GM19240 (cell line): ENCODE measurements around the gene TCAP.
"Not testable (repeated sequence)": the region's sequence is repeated elsewhere in the genome, so short reads cannot be mapped to it uniquely, and the experiment has no call there.

Source experiments
- DNase-seq: peaks from one replicate; pipeline ENCODE4 v3.0.0; 2011; ENCODE audit warnings: low spot score; ENCODE audit not compliant: insufficient read length

The TCAP gene

DNA sequence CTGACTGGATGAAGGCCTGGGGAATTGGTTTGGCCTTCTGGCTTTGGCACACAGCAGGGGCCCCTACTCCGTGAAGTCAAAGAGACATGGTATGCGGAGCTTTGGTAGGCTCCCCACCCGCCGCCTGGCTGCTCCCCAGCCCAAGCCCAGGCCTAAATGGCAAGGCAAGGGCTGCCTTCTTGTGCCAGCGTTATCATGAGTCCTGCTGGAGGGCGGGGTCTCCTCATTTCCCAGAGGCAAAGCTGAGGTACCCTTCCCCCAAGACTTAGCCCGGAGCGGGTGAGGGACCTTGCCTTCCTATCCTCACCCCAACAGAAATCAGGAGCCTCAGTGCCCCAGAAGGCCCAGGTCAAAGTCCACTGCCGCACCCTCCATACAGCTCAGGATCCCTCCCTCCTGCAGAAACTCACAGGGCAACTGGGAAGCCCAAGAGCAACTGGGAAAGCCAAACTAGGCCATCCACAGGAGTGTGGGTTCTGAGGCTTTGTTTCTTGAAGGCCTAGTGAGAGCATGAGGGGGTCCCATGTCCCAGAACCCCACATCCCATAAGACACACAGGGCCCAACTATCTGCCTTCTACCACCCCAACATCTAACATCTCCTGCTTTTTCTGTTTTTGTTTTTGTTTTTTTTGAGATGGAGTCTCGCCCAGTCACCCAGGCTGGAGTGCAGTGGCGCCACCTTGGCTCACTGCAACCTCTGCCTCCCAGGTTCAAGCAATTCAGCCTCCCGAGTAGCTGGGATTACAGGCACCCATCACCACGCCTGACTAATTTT lies 13.4 kb downstream of the TCAP start:
- no peak for DNase-seq

DNA sequence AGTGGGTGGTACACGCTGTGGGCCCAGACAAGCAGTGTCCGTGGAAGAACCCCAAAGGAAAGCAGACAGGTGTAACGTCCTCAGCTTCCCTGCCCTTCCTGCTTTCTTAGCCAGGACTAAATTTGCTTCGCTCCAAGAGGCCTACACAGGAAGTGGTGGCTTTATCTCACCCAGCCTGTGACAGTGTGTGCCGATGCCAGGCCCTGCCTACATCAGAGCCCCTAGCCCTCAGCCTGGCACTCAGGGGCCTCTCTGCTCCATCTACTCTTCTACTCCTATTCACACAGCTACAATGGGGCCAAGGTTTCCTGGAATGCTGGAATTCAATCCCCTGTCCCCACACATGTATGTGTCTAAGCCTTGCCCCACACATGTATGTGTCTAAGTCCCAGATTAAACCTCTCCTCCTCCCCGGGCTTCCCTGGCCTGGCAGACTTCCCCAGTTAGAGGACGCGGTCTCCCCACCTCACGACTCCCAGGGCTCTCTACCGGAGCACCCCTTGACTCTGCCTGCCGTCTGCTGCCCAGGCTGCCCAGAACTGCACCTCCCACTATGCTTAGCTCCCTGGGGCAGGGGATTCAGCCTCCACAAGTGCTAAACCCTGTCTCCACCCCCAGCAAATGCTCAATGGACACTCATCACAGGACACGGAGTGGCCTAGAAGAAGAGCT lies 14.5 kb downstream of the TCAP start:
- no peak for DNase-seq

DNA sequence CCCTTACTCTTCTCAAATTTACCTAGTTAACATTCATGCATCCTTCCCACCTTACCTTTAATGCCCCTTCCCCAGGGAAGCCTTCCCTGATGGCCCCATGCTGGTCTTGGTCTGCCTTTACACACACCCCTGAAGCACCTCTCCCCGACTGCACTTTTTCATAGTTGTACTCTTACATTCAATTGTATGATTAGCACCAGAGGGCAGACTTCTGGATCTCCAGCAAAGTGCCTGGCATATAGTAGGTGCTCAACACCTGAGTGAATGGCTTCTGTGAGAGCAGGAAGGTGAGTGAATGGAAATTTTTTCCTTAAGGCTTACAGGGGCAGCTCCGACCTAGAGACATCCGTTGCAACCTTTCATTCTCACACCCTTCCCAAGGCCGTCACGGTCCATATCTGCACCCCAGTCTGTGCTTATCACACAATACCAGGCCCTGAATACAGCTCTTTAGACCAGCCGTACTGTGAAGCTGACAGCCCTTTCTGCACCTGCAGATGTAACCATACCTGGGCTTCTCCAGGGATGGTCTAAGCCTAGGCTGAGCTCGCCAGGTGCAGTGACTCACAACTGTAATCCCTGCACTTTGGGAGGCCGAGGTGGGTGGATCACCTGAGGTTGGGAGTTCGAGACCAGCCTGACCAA lies 18.3 kb downstream of the TCAP start:
- no peak for DNase-seq

DNA sequence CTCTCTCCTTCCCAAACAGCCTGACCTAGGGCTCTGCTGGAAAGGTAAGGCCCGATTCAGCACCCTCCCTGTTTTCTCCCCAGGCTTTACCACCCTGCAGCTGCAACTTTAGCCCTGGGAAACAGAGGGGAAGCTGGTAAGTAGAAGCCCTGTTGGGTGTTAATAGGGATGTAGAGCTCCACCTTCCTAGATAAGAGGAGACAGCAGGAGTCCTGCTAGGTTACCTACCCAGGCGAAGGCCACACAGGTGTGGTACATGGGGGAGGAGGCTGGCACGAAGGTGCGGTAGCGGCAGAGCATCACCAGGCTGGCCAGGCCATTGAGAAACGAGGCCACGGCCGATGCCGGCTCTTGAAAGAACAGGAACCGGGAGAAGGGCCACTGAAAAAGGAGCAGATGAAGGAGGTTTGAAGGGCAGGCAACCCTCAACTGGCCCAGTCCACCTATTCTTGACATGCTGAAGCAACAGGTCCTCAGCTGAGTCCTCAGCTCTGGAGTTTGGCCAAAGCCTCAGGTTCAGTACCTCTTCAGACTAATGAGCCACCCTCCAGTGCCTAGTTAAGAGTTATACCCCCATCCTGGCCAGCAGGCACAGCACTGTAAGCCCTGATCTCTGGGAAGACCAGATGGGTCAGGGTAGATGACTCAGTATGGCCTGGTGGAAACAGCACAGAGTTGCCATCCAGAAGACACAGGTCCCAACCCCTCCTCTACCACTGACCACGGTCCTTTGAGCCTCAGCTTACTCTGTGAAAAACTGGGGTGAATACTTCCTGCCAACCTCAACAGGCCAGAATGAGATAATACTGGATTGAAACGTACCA lies 19.4 kb downstream of the TCAP start:
- DNase-seq: no peak

DNA sequence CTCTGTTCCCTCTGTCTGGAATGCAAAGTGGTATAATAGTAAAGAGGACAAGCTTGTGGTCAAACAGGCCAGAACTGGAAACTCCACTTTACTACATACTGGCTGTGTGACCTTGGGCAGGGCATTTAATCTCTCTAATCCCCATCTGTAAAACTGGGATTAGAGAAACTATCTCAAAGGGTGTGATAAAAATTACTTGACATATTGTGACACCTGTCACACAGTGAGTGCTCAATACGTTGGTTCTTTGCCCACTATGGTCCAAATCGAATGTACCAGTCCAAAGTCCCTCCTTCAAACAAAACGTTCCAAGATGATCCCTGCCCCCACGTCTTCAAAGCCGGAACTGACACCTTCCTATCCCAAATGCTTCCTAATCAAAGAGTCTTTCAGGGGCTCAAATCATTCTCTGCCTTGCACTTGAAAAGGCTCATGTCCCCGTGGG lies 22.0 kb downstream of the TCAP start:
- no peak for DNase-seq

DNA sequence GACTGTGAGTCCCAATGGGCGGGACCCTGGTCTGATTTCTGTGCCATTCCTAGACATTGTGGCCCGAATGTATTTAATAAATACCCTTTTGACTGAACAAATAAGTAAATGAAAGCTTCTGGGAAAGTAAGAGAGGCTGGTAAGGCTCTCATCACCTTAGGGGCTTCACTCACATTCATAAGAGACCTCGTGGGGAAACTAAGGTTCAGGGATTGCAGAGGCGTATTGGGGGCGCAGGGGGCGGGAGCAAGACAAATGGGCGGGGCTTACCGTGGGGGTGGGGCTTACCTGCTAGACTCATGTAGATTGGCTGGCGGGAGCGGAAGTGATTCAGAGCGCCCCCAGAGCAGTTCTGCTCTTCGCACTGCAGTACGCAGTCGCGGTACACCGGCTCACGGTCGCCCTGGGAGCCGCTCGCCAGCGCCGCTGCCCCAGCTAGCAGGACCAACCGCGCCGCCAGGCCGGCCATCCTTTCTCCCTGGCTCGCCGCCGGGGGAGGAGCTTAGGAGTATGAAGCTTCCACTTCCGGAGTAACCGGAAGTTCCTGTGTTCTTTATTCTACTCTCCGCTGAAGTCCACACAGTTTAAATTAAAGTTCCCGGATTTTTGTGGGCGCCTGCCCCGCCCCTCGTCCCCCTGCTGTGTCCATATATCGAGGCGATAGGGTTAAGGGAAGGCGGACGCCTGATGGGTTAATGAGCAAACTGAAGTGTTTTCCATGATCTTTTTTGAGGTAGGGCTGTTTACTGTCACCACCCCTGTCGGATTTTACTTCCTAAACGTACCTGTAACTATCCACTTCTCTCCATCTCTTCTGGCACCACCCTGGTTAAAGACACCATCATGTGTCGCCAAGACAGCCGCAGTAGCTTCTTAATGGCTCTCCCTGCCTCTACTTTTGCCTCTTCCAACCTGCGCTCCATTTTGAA lies 22.7 kb downstream of the TCAP start, which contains the start of gene PGAP3:
Gene PGAP3 (minus strand): TSS at position 512 of the 929 bp plus-strand sequence. CDS start 43 bp downstream, at position 469.
- peak; percentile 94 for DNase-seq

DNA sequence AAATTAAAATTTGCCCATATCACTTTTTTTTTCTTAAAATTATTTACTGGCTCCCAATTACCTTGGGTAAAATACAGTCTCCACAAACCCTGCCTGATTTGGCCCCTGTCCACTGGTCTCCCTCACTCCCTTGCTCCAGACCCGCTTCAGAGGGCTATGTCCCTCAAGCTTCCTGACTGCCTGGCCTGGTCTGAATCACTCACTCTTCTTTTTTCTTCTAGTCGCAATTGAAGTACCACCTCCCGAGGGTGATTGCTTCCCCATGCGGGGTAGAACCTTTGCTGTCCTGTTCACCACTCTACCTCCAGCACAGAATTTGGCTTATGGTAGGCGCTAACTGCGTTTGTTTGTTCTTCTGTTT lies 23.3 kb downstream of the TCAP start:
- no peak for DNase-seq

DNA sequence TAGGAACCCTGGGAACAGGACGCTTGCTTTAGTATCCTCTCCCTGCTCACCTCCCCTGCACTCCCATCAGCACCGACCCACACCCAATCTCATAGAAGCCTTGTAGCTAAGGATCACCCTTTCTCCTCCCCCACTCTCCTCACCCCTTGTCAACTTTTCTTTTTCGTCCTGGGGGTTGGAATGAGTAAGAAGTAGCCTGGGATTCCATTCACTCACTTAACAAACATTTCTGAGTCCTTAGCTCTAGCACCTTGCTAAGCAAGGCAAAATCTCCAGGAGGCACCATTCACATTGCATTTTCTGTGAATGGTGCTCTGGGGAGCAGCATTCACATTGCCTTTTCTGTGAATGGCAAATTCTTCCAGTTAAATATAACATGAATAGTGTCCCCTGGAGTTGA lies 23.8 kb downstream of the TCAP start:
- no peak for DNase-seq

DNA sequence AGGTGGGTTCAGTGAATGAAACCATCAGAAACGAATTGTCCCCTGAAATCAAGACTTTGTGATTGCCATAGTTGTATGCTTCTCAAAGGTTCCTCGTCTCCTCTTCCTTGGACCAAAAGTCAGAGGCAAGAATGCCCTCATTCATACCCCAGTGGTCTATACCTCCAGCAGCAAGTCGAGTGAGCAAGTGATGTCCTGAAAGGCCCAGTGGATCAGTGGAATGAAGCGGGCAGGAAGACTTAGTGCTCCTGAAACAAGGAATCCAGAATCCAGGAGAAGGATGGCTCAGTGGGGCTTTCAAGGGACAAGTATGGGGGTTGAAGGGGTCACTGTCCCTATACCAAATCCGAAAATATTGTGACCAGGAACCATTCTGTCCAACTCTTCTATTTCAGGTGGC lies 29.4 kb downstream of the TCAP start:
- no peak for DNase-seq

DNA sequence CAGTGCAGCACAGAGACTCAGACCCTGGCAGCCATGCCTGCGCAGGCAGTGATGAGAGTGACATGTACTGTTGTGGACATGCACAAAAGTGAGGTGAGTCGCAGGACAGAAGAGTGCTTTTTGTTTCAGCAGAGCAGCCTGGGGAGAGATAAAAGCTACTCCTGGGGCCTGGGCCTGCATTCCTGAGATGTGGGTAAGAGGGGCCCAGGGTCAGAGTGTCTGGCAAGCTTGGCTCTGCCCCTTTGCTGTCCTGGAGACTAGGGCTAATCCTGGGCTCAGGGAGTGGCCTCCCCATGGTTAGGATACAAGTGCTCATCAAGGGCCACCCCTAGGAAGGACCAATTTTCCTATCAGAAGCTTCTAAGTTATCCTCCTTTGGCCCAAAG lies 29.9 kb downstream of the TCAP start:
- no peak for DNase-seq

DNA sequence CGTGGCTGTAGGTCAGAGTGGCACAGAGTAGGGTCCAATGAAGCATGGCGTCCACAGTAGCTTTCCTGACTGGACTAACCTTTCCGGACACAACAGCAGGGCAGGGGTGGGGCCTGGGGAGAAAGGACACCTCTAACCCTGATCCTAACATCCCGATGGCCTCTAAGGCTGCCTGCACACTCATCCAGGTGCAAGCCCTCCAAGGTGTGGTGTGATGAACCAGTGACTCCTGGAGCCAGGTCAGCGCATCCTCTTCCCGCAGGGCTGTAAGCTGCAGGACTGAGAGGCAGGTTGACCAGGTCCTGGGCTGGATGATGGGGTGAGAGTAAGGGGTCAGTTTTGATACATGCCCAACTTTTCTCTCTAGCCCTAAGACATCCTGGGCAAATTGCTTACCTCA lies 31.6 kb downstream of the TCAP start:
- DNase-seq: no peak

DNA sequence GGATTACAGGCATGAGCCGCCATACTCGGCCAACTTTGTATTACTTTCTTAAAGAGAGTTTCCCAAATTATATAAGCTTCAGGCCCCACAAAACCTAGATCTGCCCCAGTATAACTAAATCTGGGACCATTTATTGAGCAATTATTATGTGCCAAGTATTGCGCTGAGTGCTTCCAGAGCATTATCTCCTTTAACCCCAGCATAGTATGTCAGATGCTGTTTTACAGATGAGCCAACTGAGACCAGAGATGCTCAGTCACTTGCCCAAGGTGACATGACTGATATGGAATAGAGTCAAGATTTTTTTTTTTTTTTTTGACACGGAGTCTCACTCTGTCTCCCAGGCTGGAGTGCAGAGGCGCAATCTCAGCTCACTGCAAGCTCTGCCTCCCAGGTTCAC lies 32.8 kb downstream of the TCAP start:
- no peak for DNase-seq

DNA sequence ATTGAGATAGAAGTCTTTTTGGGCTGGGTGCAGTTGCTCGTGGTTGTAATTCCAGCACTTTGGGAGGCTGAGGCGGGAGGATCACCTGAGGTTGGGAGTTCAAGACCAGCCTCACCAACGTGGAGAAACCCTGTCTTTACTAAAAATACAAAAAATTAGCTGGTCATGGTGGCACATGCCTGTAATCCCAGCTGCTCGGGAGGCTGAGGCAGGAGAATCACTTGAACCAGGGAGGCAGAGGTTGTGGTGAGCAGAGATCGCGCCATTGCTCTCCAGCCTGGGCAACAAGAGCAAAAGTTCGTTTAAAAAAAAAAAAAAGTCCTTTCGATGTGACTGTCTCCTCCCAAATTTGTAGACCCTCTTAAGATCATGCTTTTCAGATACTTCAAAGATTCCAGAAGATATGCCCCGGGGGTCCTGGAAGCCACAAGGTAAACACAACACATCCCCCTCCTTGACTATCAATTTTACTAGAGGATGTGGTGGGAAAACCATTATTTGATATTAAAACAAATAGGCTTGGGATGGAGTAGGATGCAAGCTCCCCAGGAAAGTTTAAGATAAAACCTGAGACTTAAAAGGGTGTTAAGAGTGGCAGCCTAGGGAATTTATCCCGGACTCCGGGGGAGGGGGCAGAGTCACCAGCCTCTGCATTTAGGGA lies 34.1 kb downstream of the TCAP start:
- not testable (repeated sequence) for DNase-seq

DNA sequence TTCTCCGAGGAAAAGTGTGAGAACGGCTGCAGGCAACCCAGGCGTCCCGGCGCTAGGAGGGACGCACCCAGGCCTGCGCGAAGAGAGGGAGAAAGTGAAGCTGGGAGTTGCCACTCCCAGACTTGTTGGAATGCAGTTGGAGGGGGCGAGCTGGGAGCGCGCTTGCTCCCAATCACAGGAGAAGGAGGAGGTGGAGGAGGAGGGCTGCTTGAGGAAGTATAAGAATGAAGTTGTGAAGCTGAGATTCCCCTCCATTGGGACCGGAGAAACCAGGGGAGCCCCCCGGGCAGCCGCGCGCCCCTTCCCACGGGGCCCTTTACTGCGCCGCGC lies 34.6 kb downstream of the TCAP start, which contains the start of gene ERBB2:
Gene ERBB2 (plus strand): TSS at position 247 of the 330 bp plus-strand sequence. CDS start 175 bp downstream, outside the sequence.
- no peak for DNase-seq

DNA sequence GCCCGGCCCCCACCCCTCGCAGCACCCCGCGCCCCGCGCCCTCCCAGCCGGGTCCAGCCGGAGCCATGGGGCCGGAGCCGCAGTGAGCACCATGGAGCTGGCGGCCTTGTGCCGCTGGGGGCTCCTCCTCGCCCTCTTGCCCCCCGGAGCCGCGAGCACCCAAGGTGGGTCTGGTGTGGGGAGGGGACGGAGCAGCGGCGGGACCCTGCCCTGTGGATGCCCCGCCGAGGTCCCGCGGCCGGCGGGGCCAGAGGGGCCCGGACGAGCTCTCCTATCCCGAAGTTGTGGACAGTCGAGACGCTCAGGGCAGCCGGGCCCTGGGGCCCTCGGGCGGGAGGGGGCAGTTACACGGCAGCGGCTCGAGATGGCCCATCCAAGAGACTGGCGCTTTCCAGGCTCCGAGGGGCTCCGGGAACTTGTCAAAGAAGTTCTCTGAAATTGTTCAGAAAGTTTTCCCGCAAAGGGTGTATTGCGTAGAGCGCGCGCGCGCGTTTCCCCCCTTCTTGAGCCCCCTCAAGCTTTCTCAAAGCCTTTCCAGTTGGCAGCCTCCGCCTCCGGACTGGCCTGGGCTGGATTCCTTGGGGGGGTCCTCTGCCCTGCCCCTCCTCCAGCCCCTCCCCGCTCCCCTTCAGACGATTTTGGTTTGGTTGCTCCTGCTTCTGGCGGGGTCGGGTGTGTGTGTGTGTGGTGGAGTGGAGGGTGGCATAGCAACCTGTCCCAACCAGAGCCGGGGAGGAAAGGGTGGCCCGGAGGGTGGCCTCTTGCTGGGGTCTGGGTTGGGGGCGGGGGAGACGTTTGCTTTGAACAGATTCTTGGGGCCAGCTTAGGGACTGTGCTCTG lies 35.2 kb downstream of the TCAP start:
- no peak for DNase-seq

DNA sequence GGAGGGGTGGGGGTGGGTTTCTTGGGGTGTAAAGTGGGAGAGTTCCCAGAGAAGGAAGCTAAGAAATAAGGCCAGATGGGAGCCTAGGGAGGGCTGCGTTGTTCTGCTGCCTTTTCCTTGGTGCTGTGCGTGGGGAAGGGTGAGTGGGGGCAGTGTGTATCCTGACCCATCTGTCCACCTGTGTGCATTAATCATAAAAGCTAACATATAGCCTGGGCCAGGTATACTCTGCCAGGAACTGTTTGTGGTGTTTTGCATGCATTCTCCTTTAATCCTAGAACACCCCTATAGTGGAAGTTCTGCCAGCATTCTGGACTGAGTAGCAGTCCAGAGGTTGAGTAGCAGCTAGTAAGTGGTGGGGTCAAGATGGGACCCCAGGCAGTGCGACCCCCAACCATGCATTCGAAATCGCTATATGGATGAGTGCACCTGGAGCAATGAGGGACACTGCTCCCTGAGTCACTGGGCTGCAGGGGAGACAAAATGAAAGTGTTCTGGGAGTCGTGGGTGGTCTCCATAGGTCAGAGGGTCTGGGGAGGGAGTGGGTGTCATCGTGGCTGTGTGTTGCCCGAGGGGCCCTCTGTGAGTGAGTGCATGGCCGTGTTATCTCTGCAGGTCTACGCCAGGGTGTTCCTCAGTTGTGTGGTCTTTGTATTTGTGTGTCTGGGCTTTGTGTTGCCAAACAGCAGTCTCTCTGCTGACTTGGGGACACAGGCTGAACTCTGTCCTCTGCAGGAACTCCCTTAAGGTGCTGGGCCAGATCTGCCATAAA lies 36.0 kb downstream of the TCAP start:
- DNase-seq: no peak

DNA sequence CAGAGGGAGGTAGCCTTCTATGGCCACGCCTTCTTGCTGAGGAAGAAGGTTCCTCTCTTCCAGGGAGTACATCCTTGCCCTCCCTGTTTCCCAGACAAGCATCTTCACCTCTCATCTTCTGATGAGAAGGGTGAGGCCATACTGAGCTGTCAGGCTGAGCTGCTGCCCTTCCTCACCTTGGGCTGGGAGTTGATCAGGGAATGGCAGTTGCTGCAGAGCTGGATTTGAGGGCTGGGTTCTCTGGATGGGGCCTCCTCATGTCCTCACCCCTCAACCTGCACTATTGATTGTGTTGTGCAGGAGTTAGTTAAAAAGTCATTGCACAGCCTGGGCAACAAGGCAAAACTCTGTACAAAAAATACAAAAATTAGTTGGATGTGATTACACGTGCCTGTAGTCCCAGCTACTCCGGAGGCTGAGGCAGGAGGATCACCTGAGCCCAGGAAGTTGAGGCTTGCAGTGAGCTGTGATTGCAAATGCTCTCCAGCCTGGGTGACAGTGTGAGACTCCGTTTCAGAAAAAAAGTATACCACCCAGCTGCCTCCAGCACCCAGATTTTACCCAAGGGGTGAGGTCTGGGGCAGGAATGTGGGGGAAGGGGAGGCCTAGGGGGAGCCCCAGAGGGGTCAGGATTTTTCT lies 36.8 kb downstream of the TCAP start:
- DNase-seq: no peak
